ENCODE results near the gene ZNF277.
A peak's percentile ranks its signal among the peaks of the same experiment; 100 is the strongest.

DNA sequence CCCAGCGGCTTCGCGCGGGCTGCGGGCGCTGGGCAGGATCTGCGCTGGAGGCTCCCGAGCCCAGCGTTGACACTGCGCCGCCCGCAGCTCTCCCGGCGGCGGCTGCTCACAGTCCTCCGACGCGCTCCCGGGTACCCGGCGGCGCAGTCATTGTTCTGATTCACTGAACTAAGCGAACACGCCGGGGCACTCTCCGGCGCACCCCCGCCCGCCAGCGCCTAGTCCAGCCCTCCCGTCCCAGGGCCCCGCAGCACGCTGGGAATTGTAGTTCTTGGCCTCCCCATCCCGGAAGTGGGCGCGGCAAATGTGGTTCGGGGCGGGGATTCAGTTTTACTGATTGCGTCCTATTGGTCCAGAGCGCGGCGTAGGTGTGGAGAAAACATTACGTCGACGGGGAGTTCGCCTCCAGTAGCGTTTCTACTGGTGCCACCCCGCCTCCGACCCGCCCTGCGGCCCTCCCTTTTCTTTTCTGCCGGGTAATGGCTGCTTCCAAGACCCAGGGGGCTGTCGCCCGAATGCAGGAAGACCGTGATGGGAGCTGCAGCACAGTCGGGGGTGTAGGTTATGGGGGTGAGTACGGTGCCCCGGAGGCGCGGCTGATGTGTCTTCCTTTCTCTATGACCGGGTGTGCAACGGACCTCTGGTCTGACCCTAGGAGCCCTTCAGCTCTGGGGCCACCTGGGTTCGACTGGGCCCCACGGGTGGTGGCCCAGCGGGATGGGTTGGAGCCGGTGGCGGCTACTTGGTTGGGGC, at the start of gene ZNF277, which contains the start of gene DOCK4:
- no peak for TF ChIP-seq ZFP30 (CRISPR knock-in tag; IDR thresholded peaks at IDR 0.05)
- TF ChIP-seq ZFP3 (CRISPR knock-in tag; IDR thresholded peaks at IDR 0.05): no peak; the same call in 1 of the 2 replicates
- TF ChIP-seq ARNTL (CRISPR knock-in tag; IDR thresholded peaks at IDR 0.05; ENCODE audit: borderline replicate concordance, low read depth): no peak
- TF ChIP-seq, protein P1, sequence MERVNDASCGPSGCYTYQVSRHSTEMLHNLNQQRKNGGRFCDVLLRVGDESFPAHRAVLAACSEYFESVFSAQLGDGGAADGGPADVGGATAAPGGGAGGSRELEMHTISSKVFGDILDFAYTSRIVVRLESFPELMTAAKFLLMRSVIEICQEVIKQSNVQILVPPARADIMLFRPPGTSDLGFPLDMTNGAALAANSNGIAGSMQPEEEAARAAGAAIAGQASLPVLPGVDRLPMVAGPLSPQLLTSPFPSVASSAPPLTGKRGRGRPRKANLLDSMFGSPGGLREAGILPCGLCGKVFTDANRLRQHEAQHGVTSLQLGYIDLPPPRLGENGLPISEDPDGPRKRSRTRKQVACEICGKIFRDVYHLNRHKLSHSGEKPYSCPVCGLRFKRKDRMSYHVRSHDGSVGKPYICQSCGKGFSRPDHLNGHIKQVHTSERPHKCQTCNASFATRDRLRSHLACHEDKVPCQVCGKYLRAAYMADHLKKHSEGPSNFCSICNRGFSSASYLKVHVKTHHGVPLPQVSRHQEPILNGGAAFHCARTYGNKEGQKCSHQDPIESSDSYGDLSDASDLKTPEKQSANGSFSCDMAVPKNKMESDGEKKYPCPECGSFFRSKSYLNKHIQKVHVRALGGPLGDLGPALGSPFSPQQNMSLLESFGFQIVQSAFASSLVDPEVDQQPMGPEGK (CRISPR knock-in tag; IDR thresholded peaks at IDR 0.05; ENCODE audit: borderline replicate concordance): no peak
- 0 out of 2 replicates have a peak, but pooled peaks have one; percentile 21 for TF ChIP-seq CSDC2 (CRISPR knock-in tag; IDR thresholded peaks at IDR 0.05)
- no peak for TF ChIP-seq CREB5 (CRISPR knock-in tag; IDR thresholded peaks at IDR 0.05; ENCODE audit: low read depth)
- TF ChIP-seq, protein P2, sequence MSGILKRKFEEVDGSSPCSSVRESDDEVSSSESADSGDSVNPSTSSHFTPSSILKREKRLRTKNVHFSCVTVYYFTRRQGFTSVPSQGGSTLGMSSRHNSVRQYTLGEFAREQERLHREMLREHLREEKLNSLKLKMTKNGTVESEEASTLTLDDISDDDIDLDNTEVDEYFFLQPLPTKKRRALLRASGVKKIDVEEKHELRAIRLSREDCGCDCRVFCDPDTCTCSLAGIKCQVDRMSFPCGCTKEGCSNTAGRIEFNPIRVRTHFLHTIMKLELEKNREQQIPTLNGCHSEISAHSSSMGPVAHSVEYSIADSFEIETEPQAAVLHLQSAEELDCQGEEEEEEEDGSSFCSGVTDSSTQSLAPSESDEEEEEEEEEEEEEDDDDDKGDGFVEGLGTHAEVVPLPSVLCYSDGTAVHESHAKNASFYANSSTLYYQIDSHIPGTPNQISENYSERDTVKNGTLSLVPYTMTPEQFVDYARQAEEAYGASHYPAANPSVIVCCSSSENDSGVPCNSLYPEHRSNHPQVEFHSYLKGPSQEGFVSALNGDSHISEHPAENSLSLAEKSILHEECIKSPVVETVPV (CRISPR knock-in tag; IDR thresholded peaks at IDR 0.05): no peak
- TF ChIP-seq SNAI2 (CRISPR knock-in tag; IDR thresholded peaks at IDR 0.05): no peak
- no peak for TF ChIP-seq OSR1 (CRISPR knock-in tag; IDR thresholded peaks at IDR 0.05)
- no peak for TF ChIP-seq BACH2 (CRISPR knock-in tag; IDR thresholded peaks at IDR 0.05; ENCODE audit: borderline replicate concordance)
- TF ChIP-seq TCF4 (CRISPR knock-in tag; IDR thresholded peaks at IDR 0.05; ENCODE audit: borderline replicate concordance): no peak
- TF ChIP-seq PPARA (CRISPR knock-in tag; IDR thresholded peaks at IDR 0.05; ENCODE audit: borderline replicate concordance): no peak

All from SK-N-SH treated with all-trans-retinoic acid at 6 μM for 48 hours (cell line).